Activated CD8-positive, alpha-beta memory T cell treated with anti-CD3 and anti-CD28 coated beads for 48 hours (primary cell): ENCODE data around the gene CALHM3.
"Not testable (repeated sequence)": the region's sequence is repeated elsewhere in the genome, so short reads cannot be mapped to it uniquely, and the experiment has no call there.

Experiments
- DNase-seq, 3 experiments: peaks; one replicate each; pipeline ENCODE4 v3.0.0-alpha.2; 2020; ENCODE audit warnings: low read depth in 2 of 3, low spot score in 2 of 3

The CALHM3 gene

GRCh38 chr10:103502849-103503660 lies 24.0 kb upstream of the CALHM3 start:
- no peak for DNase-seq

DNA sequence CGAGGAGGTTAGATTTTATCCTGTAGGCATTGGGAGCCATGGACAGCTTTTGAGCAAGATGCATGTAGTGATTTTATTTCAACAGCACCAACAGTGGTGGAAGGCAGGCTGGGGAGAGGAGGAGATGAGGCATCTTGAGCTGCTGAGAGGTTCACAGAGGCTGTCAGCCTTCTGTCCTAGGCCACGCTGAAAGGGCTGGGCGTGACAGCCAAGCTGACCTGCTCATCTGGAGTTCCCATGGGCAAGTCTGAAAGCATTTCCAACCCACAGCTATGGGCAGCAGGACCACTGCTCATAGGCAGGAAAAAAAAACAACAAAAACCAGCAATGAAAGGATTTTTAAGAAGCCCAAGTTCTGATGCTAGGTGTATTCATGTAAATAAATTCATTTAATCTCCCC lies 22.1 kb upstream of the CALHM3 start:
- no peak for DNase-seq

DNA sequence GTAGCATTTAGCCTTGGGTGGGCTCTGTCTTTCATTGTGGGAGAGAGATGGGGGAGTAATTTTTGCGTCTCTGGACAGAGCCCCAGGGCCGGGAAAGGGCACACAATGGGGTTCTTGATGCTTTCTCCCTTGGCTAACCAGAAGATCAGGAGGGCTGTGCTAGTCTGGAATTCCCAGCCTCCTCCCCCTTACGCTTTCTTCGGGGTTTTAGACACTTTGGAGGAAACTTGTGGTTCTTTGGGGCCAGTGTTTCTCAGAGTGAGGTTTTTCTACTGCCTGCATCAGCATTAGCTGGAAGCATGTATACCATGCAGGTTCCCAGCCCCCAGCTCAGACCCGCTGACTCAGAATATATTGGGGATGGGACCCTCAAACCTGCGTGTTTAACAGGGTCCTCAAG lies 21.4 kb upstream of the CALHM3 start:
- no peak for DNase-seq

GRCh38 chr10:103499881-103500280 lies 20.8 kb upstream of the CALHM3 start:
- no peak for DNase-seq

DNA sequence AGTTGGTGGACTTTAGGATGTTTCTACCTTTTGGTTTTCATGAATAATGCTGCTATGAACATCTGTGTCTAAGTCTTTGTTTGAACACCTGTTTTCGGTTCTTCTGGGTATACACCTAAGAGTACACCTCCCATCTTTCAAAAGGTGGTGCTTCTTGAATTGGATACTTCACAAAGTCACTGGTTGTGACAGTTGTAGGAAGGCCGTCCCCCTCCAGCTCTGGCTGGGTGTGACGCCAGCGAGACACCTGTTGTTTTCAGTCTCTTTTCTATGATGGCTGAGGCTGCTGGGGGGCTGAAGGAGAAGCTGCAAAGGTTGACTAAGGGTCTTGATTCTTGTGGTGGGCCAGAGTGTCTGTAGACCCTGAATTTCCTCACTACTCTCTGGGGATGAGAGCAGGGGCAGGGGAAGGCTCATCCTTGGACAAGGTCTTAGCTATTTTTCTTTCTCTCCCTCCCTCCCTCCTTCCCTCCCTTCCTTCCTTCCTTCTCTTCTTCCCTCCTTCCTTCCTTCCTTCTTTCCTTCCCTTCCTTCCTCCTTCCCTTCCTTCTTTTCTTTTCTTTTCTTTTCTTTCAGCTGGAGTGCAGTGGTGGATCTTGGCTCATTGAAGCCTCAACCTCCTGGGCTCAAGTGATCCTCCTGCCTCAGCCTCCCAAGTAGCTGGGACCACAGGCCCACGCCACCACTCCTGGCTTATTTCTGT lies 20.0 kb upstream of the CALHM3 start:
- DNase-seq: no peak

DNA sequence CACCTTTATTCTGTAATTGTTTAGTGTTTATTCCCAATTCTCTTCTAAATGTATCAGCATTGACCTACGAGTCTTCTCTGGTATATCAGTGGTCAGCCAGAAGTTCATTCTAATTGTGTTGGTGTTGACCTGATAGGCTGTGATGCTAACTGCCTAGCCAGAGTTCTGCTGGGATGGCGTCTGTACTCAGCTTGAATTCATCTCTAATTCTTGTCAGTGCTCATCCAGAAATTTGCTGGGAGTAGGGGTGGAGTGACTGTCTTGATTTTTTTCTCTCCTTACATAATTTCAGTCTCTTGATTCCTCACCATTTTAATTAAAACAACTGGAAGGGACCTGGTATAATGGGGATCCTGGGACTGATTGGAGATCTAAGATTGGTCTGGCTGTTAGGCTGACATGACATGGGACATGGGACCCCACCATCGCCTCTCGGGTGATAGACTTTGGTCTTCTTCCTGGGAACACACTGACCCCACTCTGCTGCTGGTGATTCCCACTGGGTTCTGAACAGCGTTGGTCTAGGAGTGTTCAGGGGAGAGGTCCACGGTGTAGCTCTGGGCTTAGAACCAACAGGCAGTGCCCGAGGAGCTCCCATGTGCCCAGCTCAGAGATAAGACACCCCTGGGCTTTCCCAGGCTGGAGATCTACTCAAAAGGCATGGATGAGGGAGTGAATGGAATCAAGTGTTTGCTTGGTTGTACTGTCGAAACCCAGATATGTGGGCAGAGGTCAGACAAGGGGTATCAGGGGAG lies 18.3 kb upstream of the CALHM3 start:
- DNase-seq: no peak

- DNase-seq: no peak
Measured at GRCh38 chr10:103495321-103495720, 16.3 kb upstream of the CALHM3 start.

GRCh38 chr10:103493916-103494877 lies 15.2 kb upstream of the CALHM3 start:
- DNase-seq: no peak

- DNase-seq: no peak
Measured at GRCh38 chr10:103493362-103493915, 14.4 kb upstream of the CALHM3 start, which contains the start of gene NEURL1. Gene NEURL1, plus strand, starts transcription at chr10:103493705. Its CDS starts 683 bp downstream, at chr10:103494388.

DNA sequence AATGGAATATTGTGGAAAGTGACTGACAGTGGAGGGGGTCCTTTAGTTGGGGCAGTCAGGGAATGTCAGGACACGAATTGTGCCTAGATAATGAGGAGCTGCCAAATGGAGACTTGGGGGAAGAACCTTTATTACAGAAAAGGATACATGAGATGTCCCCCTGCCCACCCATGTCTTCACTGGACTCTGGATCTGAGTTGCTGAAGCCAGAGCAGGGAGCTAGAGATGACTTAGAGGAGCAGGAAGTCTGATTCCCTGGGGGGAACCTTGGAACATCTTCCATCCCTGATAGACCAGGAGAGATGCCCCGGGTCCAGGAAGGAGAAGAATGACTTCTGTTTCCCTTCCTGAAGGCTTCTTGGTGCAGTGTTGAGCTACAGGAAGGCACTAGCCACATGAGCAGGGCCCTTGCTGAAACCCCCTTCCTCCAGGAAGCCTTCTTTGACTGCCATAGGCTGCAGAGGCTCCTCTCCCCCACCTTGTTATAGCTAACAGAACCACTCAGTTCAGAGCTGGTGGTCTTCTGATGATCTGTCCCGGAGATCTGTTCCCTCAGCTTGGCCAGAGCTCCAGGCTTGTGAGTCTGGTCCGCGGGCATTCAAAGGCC lies 13.7 kb upstream of the CALHM3 start:
- no peak for DNase-seq

GRCh38 chr10:103491729-103492364 lies 12.8 kb upstream of the CALHM3 start:
- DNase-seq: no peak

DNA sequence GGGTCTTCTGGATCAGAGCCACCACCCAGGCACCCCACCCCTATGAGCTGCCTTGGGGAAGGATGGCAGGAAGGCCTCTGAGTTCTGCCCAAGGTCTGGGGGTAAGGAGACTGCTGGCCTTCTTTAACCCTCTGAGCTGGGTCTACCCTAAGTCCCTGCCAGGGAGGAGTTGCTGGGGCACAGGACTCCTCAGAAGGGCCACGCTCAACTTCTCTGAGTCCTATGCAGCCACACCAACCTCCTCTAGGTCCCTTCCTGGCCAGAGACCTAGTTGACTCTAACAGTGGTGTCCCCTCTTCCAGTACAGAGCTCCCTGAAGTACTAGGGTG lies 11.9 kb upstream of the CALHM3 start:
- DNase-seq: no peak

DNA sequence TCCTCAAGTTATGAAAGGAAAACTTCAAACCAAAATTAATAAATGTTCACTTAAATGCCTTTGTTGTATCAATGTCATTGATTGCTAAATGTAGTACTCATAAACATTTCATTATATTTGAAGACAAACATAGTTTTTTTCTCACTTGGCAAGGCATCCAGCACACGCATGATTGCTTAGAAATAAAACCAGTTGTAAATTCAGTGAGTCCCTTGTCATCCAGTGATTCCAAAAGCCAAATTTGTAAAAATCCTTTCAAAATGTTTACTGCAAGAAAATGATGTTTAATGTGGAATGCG lies 8.3 kb upstream of the CALHM3 start:
- DNase-seq: no peak

- not testable (repeated sequence) for DNase-seq
Measured at GRCh38 chr10:103486635-103487409, 7.8 kb upstream of the CALHM3 start.

DNA sequence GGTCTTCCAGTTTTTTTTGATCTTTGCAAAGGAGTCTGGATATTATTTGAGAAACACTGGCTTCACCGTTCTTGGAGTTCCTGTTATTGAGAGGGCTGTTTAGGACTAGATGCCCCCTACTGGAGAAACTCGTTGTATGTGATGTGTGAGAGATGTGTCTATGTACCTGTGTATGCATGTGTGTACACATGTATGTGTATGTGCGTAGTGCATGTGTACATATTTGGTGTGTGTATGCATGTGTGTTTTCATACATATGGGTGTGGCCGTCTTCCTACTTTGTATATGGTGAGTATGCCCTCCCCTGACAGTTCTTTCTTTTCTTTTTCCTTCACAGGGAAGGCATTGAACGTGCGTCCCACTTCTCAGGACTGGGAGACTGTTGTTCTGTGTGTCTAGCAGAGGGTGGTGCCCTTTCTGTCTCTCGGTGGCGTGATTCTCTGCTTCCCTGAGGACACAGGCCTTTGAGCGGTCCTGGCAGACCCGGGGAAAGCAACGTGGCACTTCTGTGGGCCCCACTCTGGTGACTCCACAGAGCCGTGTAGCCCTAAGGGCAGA lies 3.0 kb upstream of the CALHM3 start:
- DNase-seq: no peak

GRCh38 chr10:103480521-103480920 lies 1.5 kb upstream of the CALHM3 start:
- no peak for DNase-seq

DNA sequence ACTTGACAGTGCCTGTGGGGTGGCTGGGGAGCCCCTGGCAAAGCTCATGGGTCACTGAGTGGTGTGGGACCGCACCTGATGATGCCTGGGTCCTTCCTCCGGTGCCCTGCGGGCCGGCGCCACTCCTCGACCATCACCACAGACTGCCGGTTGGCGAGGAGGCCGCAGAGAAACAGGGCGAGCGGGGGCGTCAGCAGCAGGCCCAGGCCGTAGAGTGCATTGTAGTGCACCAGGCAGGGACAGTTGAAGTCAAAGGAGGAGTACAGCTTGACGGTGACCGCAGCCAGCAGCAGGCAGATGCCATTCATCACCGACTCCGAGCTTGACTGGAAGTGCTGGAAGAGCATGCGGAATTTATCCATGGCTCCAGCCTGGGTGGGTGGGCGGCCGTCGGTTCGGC lies 369 bp downstream of the CALHM3 start:
- DNase-seq: no peak

DNA sequence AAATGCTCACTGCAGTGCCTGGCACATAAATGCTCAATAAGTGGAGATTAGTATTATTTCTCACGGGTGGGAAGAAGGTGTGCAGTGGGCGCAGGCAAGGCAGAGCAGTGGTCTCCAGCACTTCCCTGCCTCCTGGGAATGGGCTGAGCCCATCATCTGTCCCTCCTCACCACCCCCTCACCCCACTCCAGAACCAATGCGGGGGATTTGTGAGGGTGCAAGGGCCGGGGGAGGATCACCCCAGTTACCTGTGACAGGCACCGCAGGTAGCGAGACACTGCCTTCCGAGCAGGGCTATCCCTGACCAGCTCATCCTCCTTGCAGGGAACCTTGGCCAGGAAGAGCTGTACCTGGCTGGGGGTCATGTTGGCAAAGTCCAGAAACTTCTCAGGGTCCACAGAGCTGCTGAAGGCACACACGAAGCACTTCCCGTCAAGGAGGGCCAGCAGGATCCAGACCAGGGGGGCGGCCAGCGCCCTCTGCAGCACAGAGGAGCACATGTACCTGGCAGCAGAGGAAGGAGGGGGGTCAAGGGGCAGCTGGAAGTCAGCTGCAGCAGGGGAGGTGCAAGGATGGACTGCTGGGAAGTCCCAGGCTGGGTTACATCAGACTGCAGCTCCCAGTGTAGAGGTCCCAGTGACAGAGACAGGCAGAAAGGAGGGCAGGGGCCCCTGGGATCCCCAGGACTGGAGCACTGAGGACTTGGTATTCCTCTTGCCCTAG lies 2.8 kb downstream of the CALHM3 start:
- DNase-seq: no peak
